NB4 (cell line): ENCODE data around the gene SLC2A2.

ENCODE experiments used
- DNase-seq: peaks from one replicate; pipeline ENCODE4 v3.0.0; 2010; ENCODE audit warnings: low read depth
- H3K4me3 ChIP-seq: one replicate; pipeline ENCODE4 v1.5.1; 2011; ENCODE audit warnings: mild to moderate bottlenecking, low read depth, low read length, moderate library complexity
- CTCF ChIP-seq: IDR thresholded peaks from one replicate; pipeline ENCODE4 v1.5.1; 2012; ENCODE audit warnings: low read depth, low read length
- MAX ChIP-seq: IDR thresholded peaks from 2 replicates; pipeline ENCODE4 v1.6.1; 2011; ENCODE audit warnings: low read depth, low read length
- MYC ChIP-seq: IDR thresholded peaks from 2 replicates; pipeline ENCODE4 v1.6.1; 2011; ENCODE audit warnings: low read depth, low read length
- POLR2A ChIP-seq: IDR thresholded peaks from 2 replicates; pipeline ENCODE4 v1.6.1; 2011; ENCODE audit warnings: mild to moderate bottlenecking; ENCODE audit not compliant: insufficient read length; ENCODE audit errors: extremely low read depth

Gene SLC2A2

GRCh38 chr3:170961616-170962400 is 64.7 kb downstream of the SLC2A2 start:
- H3K4me3 ChIP-seq = no peak overlapping the region
- TF ChIP-seq MYC (no peak), POLR2A (no peak), CTCF (peak; percentile 42)
- DNase-seq = peak; percentile 57

DNA sequence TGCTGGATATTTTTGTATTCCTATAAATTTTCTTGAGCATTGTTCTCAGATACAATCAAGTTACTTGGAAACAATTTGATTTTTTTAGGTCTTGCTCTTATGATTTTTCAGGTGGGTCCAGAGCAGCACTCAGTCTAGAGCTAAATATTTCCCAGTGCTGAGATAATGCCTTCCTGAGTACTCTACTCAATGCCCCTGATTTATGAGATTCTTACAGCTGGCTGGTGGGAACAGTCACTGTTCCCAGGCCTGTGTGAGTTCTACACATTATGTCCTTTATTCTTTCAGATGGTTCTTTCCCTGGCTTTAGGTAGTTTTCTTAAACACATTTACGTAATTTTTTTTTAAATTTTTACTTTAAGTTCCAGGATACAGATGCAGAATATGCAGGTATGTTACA is 67.1 kb downstream of the SLC2A2 start:
- TF ChIP-seq POLR2A (no peak), CTCF (no peak), MAX (no peak), MYC (no peak)
- no peak overlapping the region for H3K4me3 ChIP-seq
- DNase-seq = no peak

DNA sequence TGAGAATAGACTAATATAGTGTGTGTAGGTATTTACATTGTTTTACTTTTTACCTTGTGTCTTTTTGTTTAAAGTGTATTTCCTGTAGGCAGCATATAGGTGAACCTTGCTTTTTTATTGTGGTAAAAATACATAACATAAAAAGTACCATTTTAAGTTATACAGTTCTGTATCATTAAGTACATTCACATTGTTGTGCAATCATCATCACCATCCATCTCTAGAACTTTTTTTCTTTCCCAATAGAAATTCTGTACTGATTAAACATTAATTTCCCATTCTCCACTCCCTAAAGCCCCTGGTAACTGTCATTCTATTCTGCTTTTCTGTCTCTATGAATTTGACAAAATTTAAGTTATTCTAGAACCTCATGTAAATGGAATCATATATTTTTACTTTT is 69.9 kb downstream of the SLC2A2 start:
- no peak for DNase-seq
- no peak overlapping the region for H3K4me3 ChIP-seq
- TF ChIP-seq POLR2A (no peak), MYC (no peak), MAX (no peak), CTCF (no peak)

DNA sequence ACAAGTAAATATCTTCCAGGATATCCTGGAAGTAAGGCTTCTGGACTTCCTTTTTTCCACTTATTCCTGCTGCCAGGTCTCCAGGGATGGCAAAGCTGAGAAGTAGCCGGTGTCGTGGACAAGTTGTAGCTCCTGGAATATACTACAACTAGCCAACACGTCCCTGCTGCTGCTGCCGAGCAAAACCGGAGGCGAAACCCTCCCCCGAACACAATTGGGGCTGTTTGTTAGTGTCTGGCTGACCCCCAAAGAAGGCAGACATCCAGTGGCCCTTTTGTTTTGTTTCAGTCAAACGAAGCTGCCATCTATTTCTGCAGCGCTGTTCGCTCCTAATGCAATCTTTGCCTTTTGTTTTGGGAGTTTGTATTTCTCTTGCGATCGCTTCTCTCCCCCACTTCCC is 72.8 kb downstream of the SLC2A2 start:
- no peak overlapping the region for H3K4me3 ChIP-seq
- TF ChIP-seq POLR2A (no peak), CTCF (no peak), MAX (no peak), MYC (no peak)
- DNase-seq = no peak

- no peak overlapping the region for H3K4me3 ChIP-seq
- TF ChIP-seq POLR2A (no peak), MYC (no peak), CTCF (no peak), MAX (no peak)
- no peak for DNase-seq
Measured at GRCh38 chr3:170953229-170953628, 73.3 kb downstream of the SLC2A2 start.
